Gastroesophageal sphincter (tissue), 4 donors: ENCODE measurements around the gene GAST. TPM values are rescaled to one million over a fixed set of nuclear protein-coding genes. Genes with fewer than 3 reads are reported as not detected.

ENCODE experiments used
- ATAC-seq: fragments of 150-250 bp; one replicate; pipeline ENCODE4 v1.9.1; 2016; ENCODE audit warnings: mild to moderate bottlenecking, moderate library complexity
- H3K27ac ChIP-seq, 4 donors: fragments of 200-600 bp; sonication (generic) in 3 of 4; 1 replicate in 3 of 4; 2 replicates in 1 of 4; pipeline ENCODE4 v1.5.1; 2016 to 2019
- H3K27me3 ChIP-seq: fragments of 200-600 bp; sonication (generic); one replicate; pipeline ENCODE4 v1.5.1; 2019
- H3K36me3 ChIP-seq, 2 donors: fragments of 200-600 bp; sonication (generic); one replicate each; pipeline ENCODE4 v1.5.1; 2019; ENCODE audit warnings: control low read depth in 1 of 2
- H3K4me1 ChIP-seq, 3 donors: fragments of 200-600 bp; sonication (generic); 1 replicate in 2 of 3; 2 replicates in 1 of 3; pipeline ENCODE4 v1.5.1; 2016 to 2019; ENCODE audit warnings: control low read depth in 2 of 3
- H3K4me3 ChIP-seq, 2 donors: fragments of 200-600 bp; sonication (generic); one replicate each; pipeline ENCODE4 v1.5.1; 2019; ENCODE audit warnings: mild to moderate bottlenecking in 1 of 2, moderate library complexity in 1 of 2
- H3K9me3 ChIP-seq, 3 donors: fragments of 200-600 bp; sonication (generic); one replicate each; pipeline ENCODE4 v1.5.1; 2017 to 2019; ENCODE audit warnings: control low read depth in 2 of 3
- CTCF ChIP-seq, 4 experiments: fragments of 200-600 bp in 2 of 4; fragments of 450-650 bp in 2 of 4; sonication (generic) in 1 of 4; IDR thresholded peaks; one replicate each; pipeline ENCODE4 v1.5.1; 2017 to 2019; ENCODE audit warnings: antibody characterized with exemption in 4 of 4, mild to moderate bottlenecking in 2 of 4, moderate library complexity in 2 of 4
- EP300 ChIP-seq: sonication (generic); formaldehyde crosslinking; IDR thresholded peaks from one replicate; pipeline ENCODE4 v1.6.1; 2017; ENCODE audit warnings: antibody characterized with exemption, mild to moderate bottlenecking
- POLR2A ChIP-seq, 2 donors: fragments of 450-650 bp; IDR thresholded peaks; one replicate each; pipeline ENCODE4 v1.6.1; 2017; ENCODE audit warnings: antibody characterized with exemption in 2 of 2, mild to moderate bottlenecking in 2 of 2, moderate library complexity in 1 of 2
- POLR2AphosphoS5 ChIP-seq: sonication (generic); formaldehyde crosslinking; IDR thresholded peaks from one replicate; pipeline ENCODE4 v1.6.1; 2017; ENCODE audit warnings: antibody characterized with exemption
- WGBS, 2 donors: methylation state at CpG; one replicate each; pipeline ENCODE4 v1.1.5; 2018; ENCODE audit warnings: low coverage in 1 of 2; 5-methylcytosine and 5-hydroxymethylcytosine counted together
- total RNA-seq, 4 donors: library from RNA; depleted of rRNA; stranded (reverse); fragments of >200 nt; gene quantifications; one replicate each; pipeline ENCODE4 v1.1.0, GENCODE V29; 2016

GAST gene
- not detected for total RNA-seq

- Histone ChIP-seq H3K4me1 (no peaks in the 10 kb centered on the region), H3K27ac (no peak within 1 kb of the TSS), H3K4me3 (no peak within 1 kb of the TSS), H3K36me3 (no peaks in the 10 kb centered on the region), H3K27me3 (peaks cover 25% of the 10 kb centered on the region), H3K9me3 (no peaks in the 10 kb centered on the region)
- no peak for ATAC-seq
- WGBS, 2 donors, result 87 to 92% methylated on average over 4 to 5 of the region's 12 CpGs
- TF ChIP-seq POLR2A (IDR thresholded peaks at IDR 0.05) (no peak), EP300 (no peak), CTCF (IDR thresholded peaks at IDR 0.05) (no peak), POLR2AphosphoS5 (no peak)
Observed at GRCh38 chr17:41711669-41712400, at the start of gene GAST. GAST (plus strand) TSS chr17:41712331; CDS start chr17:41715437, 3,106 bp downstream.

- Histone ChIP-seq H3K36me3 (no peaks in the 10 kb centered on the region), H3K27ac (no peak overlapping the region), H3K4me1 (peaks cover 0 to 27% (median 11%) of the 10 kb centered on the region in 3 donors), H3K9me3 (no peaks in the 10 kb centered on the region), H3K27me3 (no peaks in the 10 kb centered on the region), H3K4me3 (no peak overlapping the region)
- no peak for TF ChIP-seq EP300
- TF ChIP-seq POLR2AphosphoS5, result no peak
- TF ChIP-seq CTCF (IDR thresholded peaks at IDR 0.05), result no peak
- TF ChIP-seq POLR2A (IDR thresholded peaks at IDR 0.05), result no peak
- 49 to 52% methylated on average over 7 to 8 of the region's 8 CpGs for WGBS, 2 donors
- no peak for ATAC-seq
Observed at GRCh38 chr17:41663451-41664171, 48.5 kb upstream of the GAST start.

GRCh38 chr17:41664172-41664457 lies 48.0 kb upstream of the GAST start:
- H3K27ac ChIP-seq, result no peak overlapping the region
- WGBS, 2 donors, result 100% methylated on average over 1 of the region's 2 CpGs; no CpG with 5 or more reads in 1 of the 2 donors
- ATAC-seq, result no peak
- H3K4me3 ChIP-seq, result no peak overlapping the region
- no peaks in the 10 kb centered on the region for H3K36me3 ChIP-seq
- no peaks in the 10 kb centered on the region for H3K27me3 ChIP-seq
- H3K4me1 ChIP-seq, result peaks cover 0 to 27% (median 11%) of the 10 kb centered on the region in 3 donors
- no peak for TF ChIP-seq CTCF (IDR thresholded peaks at IDR 0.05)
- no peak for TF ChIP-seq EP300
- TF ChIP-seq POLR2AphosphoS5, result no peak
- TF ChIP-seq POLR2A (IDR thresholded peaks at IDR 0.05), result no peak
- H3K9me3 ChIP-seq, result no peaks in the 10 kb centered on the region

- Histone ChIP-seq H3K36me3 (no peaks in the 10 kb centered on the region), H3K4me1 (peaks cover 0 to 27% (median 11%) of the 10 kb centered on the region in 3 donors), H3K9me3 (no peaks in the 10 kb centered on the region), H3K4me3 (peak overlapping the region; percentile 17 to 56), H3K27me3 (no peaks in the 10 kb centered on the region), H3K27ac (peak overlapping the region in 3 of 4 donors; percentile 82 to 89 (median 88))
- WGBS, 2 donors, result 40 to 90% methylated on average over 3 to 5 of the region's 15 CpGs
- no peak for ATAC-seq
- no peak for TF ChIP-seq POLR2AphosphoS5
- no peak for TF ChIP-seq CTCF (IDR thresholded peaks at IDR 0.05)
- no peak for TF ChIP-seq POLR2A (IDR thresholded peaks at IDR 0.05)
- TF ChIP-seq EP300, result no peak
Observed at GRCh38 chr17:41664587-41665565, 47.3 kb upstream of the GAST start.
